GM12878 (cell line): ENCODE data around the gene SRMS.

Source experiments
- EZH2 ChIP-seq: IDR thresholded peaks from 2 replicates; pipeline ENCODE4 v1.6.1; 2012; ENCODE audit warnings: low read depth, mild to moderate bottlenecking, control low read depth, inconsistent platforms, low read length, borderline replicate concordance; ENCODE audit not compliant: control insufficient read depth
- HDAC6 ChIP-seq: fragments of 200-600 bp; sonication (generic); IDR thresholded peaks from one replicate; pipeline ENCODE4 v1.8.0; 2017; ENCODE audit warnings: antibody characterized with exemption; ENCODE audit not compliant: unreplicated experiment
- JUNB ChIP-seq: IDR thresholded peaks from 2 replicates; pipeline ENCODE4 v1.6.1; 2016; ENCODE audit warnings: antibody characterized with exemption, mild to moderate bottlenecking
- KLF5 ChIP-seq: fragments of 450-650 bp; IDR thresholded peaks from 2 replicates; pipeline ENCODE4 v1.6.1; 2014; ENCODE audit warnings: mild to moderate bottlenecking; ENCODE audit not compliant: partially characterized antibody
- NFXL1 ChIP-seq: fragments of 450-650 bp; IDR thresholded peaks from 2 replicates; pipeline ENCODE4 v1.6.1; 2017; ENCODE audit warnings: antibody characterized with exemption, mild to moderate bottlenecking, borderline replicate concordance
- NR2C1 ChIP-seq: fragments of 450-650 bp; IDR thresholded peaks from 2 replicates; pipeline ENCODE4 v1.6.1; 2017; ENCODE audit warnings: antibody characterized with exemption, mild to moderate bottlenecking, moderate library complexity
- ZZZ3 ChIP-seq: IDR thresholded peaks from 2 replicates; pipeline ENCODE4 v1.6.1; 2011; ENCODE audit warnings: low read depth; ENCODE audit not compliant: control insufficient read depth, insufficient read length
- TF ChIP-seq, protein P1 (sequence below), 3 experiments: IDR thresholded peaks in 2 of 3; conservative IDR thresholded peaks in 1 of 3; 2 replicates each; pipeline ENCODE4 v1.5.1; 2011; ENCODE audit warnings: low read depth in 3 of 3, low read length in 3 of 3, mild to moderate bottlenecking in 3 of 3, control low read depth in 2 of 3, moderate library complexity in 2 of 3, inconsistent platforms in 1 of 3, mixed read lengths in 1 of 3; ENCODE audit not compliant: control insufficient read depth in 2 of 3, insufficient read depth in 1 of 3; ENCODE audit errors: extremely low read depth in 1 of 3
- TF ChIP-seq, protein P2 (sequence below): fragments of 450-650 bp; IDR thresholded peaks from 2 replicates; pipeline ENCODE4 v1.6.1; 2017; ENCODE audit warnings: mild to moderate bottlenecking, moderate library complexity
- TF ChIP-seq, protein P3 (sequence below): fragments of 450-650 bp; IDR thresholded peaks from 2 replicates; pipeline ENCODE4 v1.6.1; 2017; ENCODE audit warnings: mild to moderate bottlenecking, low read depth, inconsistent platforms; ENCODE audit not compliant: poor library complexity, severe bottlenecking
- TF ChIP-seq, protein P4 (sequence below): IDR thresholded peaks from 2 replicates; pipeline ENCODE4 v1.6.1; 2012; ENCODE audit warnings: low read depth, low read length, improper control_type of control experiment
- TF ChIP-seq, protein P5 (sequence below): IDR thresholded peaks from 2 replicates; pipeline ENCODE4 v1.6.1; 2012; ENCODE audit warnings: low read length, inconsistent platforms

DNA sequence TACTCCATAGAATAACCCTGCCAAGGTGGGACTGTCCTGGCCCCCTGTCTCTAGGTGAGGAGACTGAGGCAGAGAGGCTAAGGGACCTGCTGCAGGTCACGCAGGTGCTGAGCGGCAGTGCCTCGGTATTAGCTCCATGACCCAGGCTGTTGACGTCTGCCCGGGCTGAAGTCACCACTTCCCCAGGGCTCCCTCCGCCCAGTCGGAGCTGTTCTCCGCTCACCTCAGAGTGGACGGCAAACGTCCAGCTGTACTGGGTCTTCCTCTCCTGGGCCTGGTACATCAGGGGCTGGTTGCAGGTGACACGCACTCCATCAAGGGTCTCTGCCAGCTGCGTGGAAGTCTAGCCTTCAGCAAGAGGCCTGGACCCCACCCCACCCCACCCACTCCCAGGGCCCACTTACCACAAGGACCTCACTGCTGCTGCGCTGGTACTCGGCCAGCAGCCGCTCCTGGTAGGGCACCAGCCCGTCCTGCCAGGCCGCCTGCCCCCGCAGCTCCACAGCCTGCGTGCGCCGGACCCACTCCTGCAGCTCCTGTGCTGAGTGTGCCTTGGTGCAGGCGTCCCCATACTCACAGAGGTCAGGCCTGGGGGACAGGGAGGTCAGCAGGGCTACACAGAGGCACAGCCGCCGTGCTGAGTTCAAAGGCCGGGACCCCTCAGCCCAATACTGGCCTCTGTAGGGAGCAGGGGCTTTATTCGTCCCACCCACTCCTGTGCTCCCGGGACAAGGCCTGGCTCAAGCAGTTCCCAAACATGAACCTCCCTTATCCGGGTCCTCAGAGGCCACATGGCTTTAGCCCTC lies 22.9 kb upstream of the SRMS start:
- TF ChIP-seq, protein P1, sequence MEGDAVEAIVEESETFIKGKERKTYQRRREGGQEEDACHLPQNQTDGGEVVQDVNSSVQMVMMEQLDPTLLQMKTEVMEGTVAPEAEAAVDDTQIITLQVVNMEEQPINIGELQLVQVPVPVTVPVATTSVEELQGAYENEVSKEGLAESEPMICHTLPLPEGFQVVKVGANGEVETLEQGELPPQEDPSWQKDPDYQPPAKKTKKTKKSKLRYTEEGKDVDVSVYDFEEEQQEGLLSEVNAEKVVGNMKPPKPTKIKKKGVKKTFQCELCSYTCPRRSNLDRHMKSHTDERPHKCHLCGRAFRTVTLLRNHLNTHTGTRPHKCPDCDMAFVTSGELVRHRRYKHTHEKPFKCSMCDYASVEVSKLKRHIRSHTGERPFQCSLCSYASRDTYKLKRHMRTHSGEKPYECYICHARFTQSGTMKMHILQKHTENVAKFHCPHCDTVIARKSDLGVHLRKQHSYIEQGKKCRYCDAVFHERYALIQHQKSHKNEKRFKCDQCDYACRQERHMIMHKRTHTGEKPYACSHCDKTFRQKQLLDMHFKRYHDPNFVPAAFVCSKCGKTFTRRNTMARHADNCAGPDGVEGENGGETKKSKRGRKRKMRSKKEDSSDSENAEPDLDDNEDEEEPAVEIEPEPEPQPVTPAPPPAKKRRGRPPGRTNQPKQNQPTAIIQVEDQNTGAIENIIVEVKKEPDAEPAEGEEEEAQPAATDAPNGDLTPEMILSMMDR (IDR thresholded peaks at IDR 0.05 in 2 of 3, conservative IDR thresholded peaks at IDR 0.05 in 1 of 3; ENCODE audit: control insufficient read depth in 2 of 3, extremely low read depth in 1 of 3, insufficient read depth in 1 of 3, low read depth in 3 of 3, low read length in 3 of 3): no peak
- TF ChIP-seq, protein P2, sequence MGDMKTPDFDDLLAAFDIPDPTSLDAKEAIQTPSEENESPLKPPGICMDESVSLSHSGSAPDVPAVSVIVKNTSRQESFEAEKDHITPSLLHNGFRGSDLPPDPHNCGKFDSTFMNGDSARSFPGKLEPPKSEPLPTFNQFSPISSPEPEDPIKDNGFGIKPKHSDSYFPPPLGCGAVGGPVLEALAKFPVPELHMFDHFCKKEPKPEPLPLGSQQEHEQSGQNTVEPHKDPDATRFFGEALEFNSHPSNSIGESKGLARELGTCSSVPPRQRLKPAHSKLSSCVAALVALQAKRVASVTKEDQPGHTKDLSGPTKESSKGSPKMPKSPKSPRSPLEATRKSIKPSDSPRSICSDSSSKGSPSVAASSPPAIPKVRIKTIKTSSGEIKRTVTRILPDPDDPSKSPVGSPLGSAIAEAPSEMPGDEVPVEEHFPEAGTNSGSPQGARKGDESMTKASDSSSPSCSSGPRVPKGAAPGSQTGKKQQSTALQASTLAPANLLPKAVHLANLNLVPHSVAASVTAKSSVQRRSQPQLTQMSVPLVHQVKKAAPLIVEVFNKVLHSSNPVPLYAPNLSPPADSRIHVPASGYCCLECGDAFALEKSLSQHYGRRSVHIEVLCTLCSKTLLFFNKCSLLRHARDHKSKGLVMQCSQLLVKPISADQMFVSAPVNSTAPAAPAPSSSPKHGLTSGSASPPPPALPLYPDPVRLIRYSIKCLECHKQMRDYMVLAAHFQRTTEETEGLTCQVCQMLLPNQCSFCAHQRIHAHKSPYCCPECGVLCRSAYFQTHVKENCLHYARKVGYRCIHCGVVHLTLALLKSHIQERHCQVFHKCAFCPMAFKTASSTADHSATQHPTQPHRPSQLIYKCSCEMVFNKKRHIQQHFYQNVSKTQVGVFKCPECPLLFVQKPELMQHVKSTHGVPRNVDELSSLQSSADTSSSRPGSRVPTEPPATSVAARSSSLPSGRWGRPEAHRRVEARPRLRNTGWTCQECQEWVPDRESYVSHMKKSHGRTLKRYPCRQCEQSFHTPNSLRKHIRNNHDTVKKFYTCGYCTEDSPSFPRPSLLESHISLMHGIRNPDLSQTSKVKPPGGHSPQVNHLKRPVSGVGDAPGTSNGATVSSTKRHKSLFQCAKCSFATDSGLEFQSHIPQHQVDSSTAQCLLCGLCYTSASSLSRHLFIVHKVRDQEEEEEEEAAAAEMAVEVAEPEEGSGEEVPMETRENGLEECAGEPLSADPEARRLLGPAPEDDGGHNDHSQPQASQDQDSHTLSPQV: no peak
- TF ChIP-seq KLF5 (no peak), EZH2 (no peak), NFXL1 (no peak), HDAC6 (no peak), JUNB (no peak), ZZZ3 (no peak), NR2C1 (no peak)
- TF ChIP-seq, protein P3, sequence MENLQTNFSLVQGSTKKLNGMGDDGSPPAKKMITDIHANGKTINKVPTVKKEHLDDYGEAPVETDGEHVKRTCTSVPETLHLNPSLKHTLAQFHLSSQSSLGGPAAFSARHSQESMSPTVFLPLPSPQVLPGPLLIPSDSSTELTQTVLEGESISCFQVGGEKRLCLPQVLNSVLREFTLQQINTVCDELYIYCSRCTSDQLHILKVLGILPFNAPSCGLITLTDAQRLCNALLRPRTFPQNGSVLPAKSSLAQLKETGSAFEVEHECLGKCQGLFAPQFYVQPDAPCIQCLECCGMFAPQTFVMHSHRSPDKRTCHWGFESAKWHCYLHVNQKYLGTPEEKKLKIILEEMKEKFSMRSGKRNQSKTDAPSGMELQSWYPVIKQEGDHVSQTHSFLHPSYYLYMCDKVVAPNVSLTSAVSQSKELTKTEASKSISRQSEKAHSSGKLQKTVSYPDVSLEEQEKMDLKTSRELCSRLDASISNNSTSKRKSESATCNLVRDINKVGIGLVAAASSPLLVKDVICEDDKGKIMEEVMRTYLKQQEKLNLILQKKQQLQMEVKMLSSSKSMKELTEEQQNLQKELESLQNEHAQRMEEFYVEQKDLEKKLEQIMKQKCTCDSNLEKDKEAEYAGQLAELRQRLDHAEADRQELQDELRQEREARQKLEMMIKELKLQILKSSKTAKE: no peak
- TF ChIP-seq, protein P4, sequence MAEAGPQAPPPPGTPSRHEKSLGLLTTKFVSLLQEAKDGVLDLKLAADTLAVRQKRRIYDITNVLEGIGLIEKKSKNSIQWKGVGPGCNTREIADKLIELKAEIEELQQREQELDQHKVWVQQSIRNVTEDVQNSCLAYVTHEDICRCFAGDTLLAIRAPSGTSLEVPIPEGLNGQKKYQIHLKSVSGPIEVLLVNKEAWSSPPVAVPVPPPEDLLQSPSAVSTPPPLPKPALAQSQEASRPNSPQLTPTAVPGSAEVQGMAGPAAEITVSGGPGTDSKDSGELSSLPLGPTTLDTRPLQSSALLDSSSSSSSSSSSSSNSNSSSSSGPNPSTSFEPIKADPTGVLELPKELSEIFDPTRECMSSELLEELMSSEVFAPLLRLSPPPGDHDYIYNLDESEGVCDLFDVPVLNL: no peak
- TF ChIP-seq, protein P5, sequence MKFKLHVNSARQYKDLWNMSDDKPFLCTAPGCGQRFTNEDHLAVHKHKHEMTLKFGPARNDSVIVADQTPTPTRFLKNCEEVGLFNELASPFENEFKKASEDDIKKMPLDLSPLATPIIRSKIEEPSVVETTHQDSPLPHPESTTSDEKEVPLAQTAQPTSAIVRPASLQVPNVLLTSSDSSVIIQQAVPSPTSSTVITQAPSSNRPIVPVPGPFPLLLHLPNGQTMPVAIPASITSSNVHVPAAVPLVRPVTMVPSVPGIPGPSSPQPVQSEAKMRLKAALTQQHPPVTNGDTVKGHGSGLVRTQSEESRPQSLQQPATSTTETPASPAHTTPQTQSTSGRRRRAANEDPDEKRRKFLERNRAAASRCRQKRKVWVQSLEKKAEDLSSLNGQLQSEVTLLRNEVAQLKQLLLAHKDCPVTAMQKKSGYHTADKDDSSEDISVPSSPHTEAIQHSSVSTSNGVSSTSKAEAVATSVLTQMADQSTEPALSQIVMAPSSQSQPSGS: no peak
